ENCODE results near the gene CYP27A1. TPM values are rescaled to one million over a fixed set of nuclear protein-coding genes. Genes with fewer than 3 reads are reported as not detected.

Gene CYP27A1
- total and polyA plus RNA-seq, 3 donors from 2014 or later, result 30.2 to 62.8 (median 37.2) TPM

- WGBS, 2 donors, result 72 to 86% methylated on average over 2 of the region's 2 CpGs
- H3K4me3 ChIP-seq, result no peak overlapping the region
- intact Hi-C loops (cut with DNase I; ENCODE audit: low total_unique reads), result no loop called here
- DNase-seq, result no peak
- H3K27me3 ChIP-seq, result no peaks in the 10 kb centered on the region
- no peak for TF ChIP-seq POLR2A (IDR thresholded peaks at IDR 0.05)
- TF ChIP-seq CTCF (IDR thresholded peaks at IDR 0.05), result no peak
- no peak overlapping the region for H3K27ac ChIP-seq
- H3K36me3 ChIP-seq (ENCODE audit: low read depth, missing control alignments), result no peaks in the 10 kb centered on the region
- no peaks in the 10 kb centered on the region for H3K9me3 ChIP-seq
- H3K4me1 ChIP-seq, result peaks cover 8% of the 10 kb centered on the region
These were observed 28.3 kb downstream of the CYP27A1 start for GRCh38 chr2:218810256-218810655.

GRCh38 chr2:218811382-218811781, 29.4 kb downstream of the CYP27A1 start:
- no peak for TF ChIP-seq POLR2A (IDR thresholded peaks at IDR 0.05)
- TF ChIP-seq CTCF (IDR thresholded peaks at IDR 0.05), result no peak

GRCh38 chr2:218812096-218812815, 30.3 kb downstream of the CYP27A1 start:
- WGBS, 2 donors, result 95% methylated on average over 20 to 21 of the region's 21 CpGs
- Histone ChIP-seq H3K36me3 (ENCODE audit: low read depth, missing control alignments) (no peaks in the 10 kb centered on the region), H3K4me3 (no peak overlapping the region), H3K4me1 (peaks cover 20% of the 10 kb centered on the region), H3K9me3 (no peaks in the 10 kb centered on the region), H3K27ac (no peak overlapping the region), H3K27me3 (no peaks in the 10 kb centered on the region)
- DNase-seq, result no peak
- TF ChIP-seq POLR2A (IDR thresholded peaks at IDR 0.05), result no peak
- no peak for TF ChIP-seq CTCF (IDR thresholded peaks at IDR 0.05)
- intact Hi-C loops (cut with DNase I; ENCODE audit: low total_unique reads), result no loop called here

More at GRCh38 chr2:218811382-218811781, 29.4 kb downstream of the CYP27A1 start:
- Histone ChIP-seq H3K9me3 (no peaks in the 10 kb centered on the region), H3K4me1 (peaks cover 19% of the 10 kb centered on the region), H3K27ac (no peak overlapping the region), H3K27me3 (no peaks in the 10 kb centered on the region), H3K36me3 (ENCODE audit: low read depth, missing control alignments) (no peaks in the 10 kb centered on the region), H3K4me3 (no peak overlapping the region)
- 76 to 86% methylated on average over 4 of the region's 4 CpGs for WGBS, 2 donors
- no peak for DNase-seq
- intact Hi-C loops (cut with DNase I; ENCODE audit: low total_unique reads), result no loop called here

- WGBS, 2 donors, result 88 to 94% methylated on average over 1 to 5 of the region's 5 CpGs
- Histone ChIP-seq H3K4me3 (no peak overlapping the region), H3K36me3 (ENCODE audit: low read depth, missing control alignments) (no peaks in the 10 kb centered on the region), H3K4me1 (peaks cover 20% of the 10 kb centered on the region), H3K27me3 (no peaks in the 10 kb centered on the region), H3K27ac (no peak overlapping the region), H3K9me3 (no peaks in the 10 kb centered on the region)
- no peak for DNase-seq
- intact Hi-C loops (cut with DNase I; ENCODE audit: low total_unique reads), result no loop called here
- TF ChIP-seq POLR2A (IDR thresholded peaks at IDR 0.05), result no peak
- TF ChIP-seq CTCF (IDR thresholded peaks at IDR 0.05), result no peak
These were observed 30.9 kb downstream of the CYP27A1 start for GRCh38 chr2:218812861-218813260.
